ENCODE results near the gene UCP3.

Gene UCP3

DNA sequence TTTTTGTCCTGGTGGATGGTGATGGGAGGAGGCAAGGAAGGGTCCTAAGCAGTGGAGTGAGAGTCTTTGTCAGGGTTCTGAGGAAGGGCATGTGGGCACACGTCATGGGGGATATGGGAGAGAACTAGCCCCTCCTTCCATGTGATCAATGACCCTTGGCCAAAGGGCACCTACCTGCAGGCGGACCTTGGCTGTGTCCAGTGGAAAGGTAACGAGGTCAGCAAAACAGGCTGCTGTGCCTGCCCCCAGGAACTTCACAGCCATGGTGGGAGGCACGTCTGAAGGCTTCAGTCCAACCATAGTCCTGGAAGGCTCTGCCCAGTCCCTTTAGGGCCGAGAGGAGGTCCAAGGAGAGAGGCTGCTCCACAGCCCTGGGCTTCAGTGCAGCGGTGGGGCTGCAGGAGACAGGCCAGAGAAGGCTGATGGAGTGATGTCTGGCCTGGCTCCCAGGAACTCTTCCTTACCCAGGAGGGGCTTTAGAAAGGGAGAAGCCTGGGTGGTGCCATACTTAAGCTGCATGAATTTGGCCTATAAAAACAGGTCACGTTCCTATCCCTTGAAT is 2.1 kb downstream of the UCP3 start:
- H3K4me1 ChIP-seq: no peaks in the 10 kb centered on the region
- no peak overlapping the region for H3K27ac ChIP-seq

DNA sequence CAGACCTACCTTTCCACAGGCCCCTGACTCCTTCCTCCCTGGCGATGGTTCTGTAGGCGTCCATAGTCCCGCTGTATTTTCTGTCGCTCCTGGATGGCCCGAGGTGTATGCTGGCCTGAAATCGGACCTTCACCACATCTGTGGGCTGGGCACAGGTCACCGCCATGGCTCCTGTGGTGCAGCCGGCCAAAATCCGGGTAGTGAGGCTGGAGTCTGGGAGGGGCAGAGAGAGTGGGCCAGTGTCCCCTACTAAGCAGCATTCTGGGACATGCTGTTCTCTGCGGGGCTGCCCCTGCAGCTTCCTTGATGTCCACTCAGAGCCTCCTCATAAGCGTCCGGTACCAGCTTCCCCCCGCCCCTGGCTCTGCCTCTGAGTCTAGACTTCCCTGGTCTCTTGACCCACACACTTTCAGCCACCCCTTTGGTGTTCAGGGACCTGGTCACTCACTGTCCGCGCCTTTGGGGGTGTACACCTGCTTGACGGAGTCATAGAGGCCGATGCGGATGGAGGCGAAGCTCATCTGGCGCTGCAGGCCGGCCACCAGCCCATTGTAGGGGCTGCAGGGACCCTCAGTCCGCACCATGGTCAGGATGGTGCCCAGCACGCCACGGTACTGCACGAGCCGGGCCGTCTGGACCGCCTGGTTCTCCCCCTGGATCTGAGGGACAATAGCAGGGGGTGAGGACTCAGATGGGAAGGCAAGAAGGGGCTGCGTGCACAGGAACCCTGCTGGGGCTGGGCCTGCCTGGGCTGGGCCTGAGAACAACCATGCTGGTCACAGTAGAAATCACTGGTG is 3.0 kb downstream of the UCP3 start:
- TF ChIP-seq, protein P1, sequence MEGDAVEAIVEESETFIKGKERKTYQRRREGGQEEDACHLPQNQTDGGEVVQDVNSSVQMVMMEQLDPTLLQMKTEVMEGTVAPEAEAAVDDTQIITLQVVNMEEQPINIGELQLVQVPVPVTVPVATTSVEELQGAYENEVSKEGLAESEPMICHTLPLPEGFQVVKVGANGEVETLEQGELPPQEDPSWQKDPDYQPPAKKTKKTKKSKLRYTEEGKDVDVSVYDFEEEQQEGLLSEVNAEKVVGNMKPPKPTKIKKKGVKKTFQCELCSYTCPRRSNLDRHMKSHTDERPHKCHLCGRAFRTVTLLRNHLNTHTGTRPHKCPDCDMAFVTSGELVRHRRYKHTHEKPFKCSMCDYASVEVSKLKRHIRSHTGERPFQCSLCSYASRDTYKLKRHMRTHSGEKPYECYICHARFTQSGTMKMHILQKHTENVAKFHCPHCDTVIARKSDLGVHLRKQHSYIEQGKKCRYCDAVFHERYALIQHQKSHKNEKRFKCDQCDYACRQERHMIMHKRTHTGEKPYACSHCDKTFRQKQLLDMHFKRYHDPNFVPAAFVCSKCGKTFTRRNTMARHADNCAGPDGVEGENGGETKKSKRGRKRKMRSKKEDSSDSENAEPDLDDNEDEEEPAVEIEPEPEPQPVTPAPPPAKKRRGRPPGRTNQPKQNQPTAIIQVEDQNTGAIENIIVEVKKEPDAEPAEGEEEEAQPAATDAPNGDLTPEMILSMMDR (IDR thresholded peaks at IDR 0.05): no peak
- H3K79me2 ChIP-seq: no peaks in the 10 kb centered on the region
- H3K27ac ChIP-seq: no peak overlapping the region
- H3K9me3 ChIP-seq (ENCODE audit: control insufficient read depth, low read length): no peaks in the 10 kb centered on the region
- H3K4me2 ChIP-seq (ENCODE audit: low read length): no peak overlapping the region
- no peaks in the 10 kb centered on the region for H3K36me3 ChIP-seq (ENCODE audit: control insufficient read depth, insufficient read depth, low read length)
- no peaks in the 10 kb centered on the region for H3K4me1 ChIP-seq
- no peak overlapping the region for H3K9ac ChIP-seq
- H3K4me3 ChIP-seq (ENCODE audit: low read depth, low read length): no peak overlapping the region
- no peaks in the 10 kb centered on the region for H3K27me3 ChIP-seq (ENCODE audit: control insufficient read depth, insufficient read depth, low read length)
- no peak overlapping the region for H2AFZ ChIP-seq

More for the DNA sequence above, 2.1 kb downstream of the UCP3 start:
- H3K4me3 ChIP-seq (ENCODE audit: low read depth, low read length): no peak overlapping the region
- no peaks in the 10 kb centered on the region for H3K79me2 ChIP-seq
- no peaks in the 10 kb centered on the region for H3K9me3 ChIP-seq (ENCODE audit: control insufficient read depth, low read length)
- TF ChIP-seq, protein P1 (IDR thresholded peaks at IDR 0.05): no peak
- H3K36me3 ChIP-seq (ENCODE audit: control insufficient read depth, insufficient read depth, low read length): no peaks in the 10 kb centered on the region
- no peaks in the 10 kb centered on the region for H3K27me3 ChIP-seq (ENCODE audit: control insufficient read depth, insufficient read depth, low read length)
- no peak overlapping the region for H3K4me2 ChIP-seq (ENCODE audit: low read length)
- H2AFZ ChIP-seq: no peak overlapping the region
- no peak overlapping the region for H3K9ac ChIP-seq

DNA sequence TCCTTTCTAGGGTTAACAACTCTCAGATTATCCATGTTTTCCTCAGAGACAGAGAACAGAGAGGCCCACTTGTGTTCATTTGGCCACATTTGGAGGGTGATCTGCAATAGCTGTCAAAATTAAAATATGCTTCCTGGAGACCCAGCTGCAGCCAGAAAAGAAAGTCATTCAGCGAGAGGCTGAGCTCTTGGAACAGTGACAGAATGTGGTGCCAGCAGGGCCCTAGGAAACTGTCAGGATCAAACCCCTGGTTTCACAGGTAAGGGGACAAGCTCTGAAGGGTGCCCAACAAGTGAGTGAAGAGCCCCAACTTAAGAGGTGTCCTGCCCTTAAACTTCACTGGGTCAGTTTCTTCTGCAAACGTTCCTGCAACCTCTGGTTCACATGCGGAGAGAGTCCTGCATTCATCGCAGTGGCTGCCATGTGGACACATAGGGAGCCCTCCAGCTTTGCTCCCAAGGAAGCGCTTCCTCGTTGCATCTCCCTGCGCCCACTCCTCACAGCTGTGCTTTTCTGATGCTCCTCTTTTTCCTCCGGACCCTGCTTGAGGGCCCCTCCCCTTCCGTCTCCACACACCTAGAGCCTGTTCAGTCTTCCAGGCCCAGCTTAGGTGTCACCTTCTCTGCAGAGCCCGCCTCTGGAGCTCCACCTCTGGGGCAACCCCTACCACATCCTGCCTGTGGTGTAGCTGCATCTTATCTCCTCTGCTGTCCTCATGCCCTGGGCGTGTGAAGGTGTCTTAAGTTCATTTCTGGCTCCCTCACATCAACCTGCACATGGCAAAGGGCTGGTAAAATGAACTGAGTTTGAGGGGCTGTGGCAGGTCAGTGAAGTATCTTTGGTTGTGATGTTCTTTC is 3.9 kb downstream of the UCP3 start:
- H3K4me1 ChIP-seq: no peaks in the 10 kb centered on the region
- no peak overlapping the region for H3K4me2 ChIP-seq (ENCODE audit: low read length)
- no peak overlapping the region for H3K27ac ChIP-seq
- no peaks in the 10 kb centered on the region for H3K9me3 ChIP-seq (ENCODE audit: control insufficient read depth, low read length)
- H2AFZ ChIP-seq: no peak overlapping the region
- no peak overlapping the region for H3K4me3 ChIP-seq (ENCODE audit: low read depth, low read length)
- no peak overlapping the region for H3K9ac ChIP-seq
- no peaks in the 10 kb centered on the region for H3K36me3 ChIP-seq (ENCODE audit: control insufficient read depth, insufficient read depth, low read length)
- TF ChIP-seq, protein P1 (IDR thresholded peaks at IDR 0.05): no peak
- H3K27me3 ChIP-seq (ENCODE audit: control insufficient read depth, insufficient read depth, low read length): no peaks in the 10 kb centered on the region
- no peaks in the 10 kb centered on the region for H3K79me2 ChIP-seq

DNA sequence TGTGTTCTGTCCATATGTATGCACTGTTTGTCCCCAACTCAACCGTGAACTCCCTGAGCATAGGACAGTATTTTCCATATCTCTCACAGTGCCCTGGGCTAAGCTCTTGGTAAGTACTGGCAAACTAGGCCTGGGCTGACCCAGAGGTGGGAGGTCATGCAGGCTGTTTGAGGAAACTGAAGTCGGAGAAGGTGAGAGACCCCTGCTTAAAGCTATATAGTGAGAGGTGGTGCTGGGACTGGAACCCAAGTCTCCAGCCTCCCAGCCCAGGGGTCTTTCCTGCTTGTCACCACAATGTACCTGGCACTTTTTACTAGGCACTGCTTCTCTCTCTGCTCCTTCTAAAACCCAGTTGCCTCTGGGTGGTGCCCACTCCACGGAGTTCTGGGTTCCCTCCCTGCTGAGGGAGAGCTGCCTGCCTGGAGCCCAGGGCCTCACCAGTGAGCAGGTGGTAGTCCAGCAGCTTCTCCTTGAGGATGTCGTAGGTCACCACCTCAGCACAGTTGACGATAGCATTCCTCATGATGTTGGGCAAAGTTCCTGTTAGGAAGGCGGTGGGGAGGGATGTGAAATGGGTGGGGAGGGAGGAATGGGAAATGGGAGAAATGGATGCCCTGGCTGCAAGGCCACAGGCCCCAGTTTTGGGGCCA is 4.7 kb downstream of the UCP3 start:
- Histone ChIP-seq H3K4me3 (ENCODE audit: low read depth, low read length) (no peak overlapping the region), H3K27ac (no peak overlapping the region), H2AFZ (no peak overlapping the region), H3K9ac (no peak overlapping the region), H3K4me1 (no peaks in the 10 kb centered on the region), H3K79me2 (no peaks in the 10 kb centered on the region), H3K9me3 (ENCODE audit: control insufficient read depth, low read length) (no peaks in the 10 kb centered on the region), H3K27me3 (ENCODE audit: control insufficient read depth, insufficient read depth, low read length) (no peaks in the 10 kb centered on the region), H3K36me3 (ENCODE audit: control insufficient read depth, insufficient read depth, low read length) (no peaks in the 10 kb centered on the region), H3K4me2 (ENCODE audit: low read length) (no peak overlapping the region)
- TF ChIP-seq, protein P1 (IDR thresholded peaks at IDR 0.05): no peak

Data from parathyroid adenoma (tissue), 2 donors.